GM12872 (cell line): ENCODE measurements around the gene IGFL2.

ENCODE experiments used
- TF ChIP-seq, protein P1 (sequence below): IDR thresholded peaks from 3 replicates; pipeline ENCODE4 v1.5.1; 2011; ENCODE audit warnings: low read depth, mild to moderate bottlenecking, low read length, moderate library complexity; ENCODE audit not compliant: insufficient read depth

IGFL2 gene

DNA sequence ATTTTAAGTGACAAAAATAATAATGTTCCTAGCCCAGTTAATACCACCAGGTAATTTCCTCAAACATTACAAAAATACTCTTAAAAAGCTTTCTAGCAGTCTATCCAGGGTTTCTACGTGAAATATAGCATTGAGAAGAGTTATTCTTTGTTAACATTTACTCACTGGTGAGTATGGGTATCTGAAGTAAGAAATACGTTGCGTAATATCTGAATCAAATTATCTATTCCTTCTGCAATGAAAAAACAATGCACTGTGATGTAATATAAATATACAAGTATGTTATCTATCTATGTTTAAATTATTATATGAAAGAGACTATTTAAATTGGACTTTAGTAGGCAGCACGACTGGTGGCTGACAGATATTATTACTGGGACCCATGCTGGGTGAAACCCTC is 5.7 kb upstream of the IGFL2 start:
- TF ChIP-seq, protein P1, sequence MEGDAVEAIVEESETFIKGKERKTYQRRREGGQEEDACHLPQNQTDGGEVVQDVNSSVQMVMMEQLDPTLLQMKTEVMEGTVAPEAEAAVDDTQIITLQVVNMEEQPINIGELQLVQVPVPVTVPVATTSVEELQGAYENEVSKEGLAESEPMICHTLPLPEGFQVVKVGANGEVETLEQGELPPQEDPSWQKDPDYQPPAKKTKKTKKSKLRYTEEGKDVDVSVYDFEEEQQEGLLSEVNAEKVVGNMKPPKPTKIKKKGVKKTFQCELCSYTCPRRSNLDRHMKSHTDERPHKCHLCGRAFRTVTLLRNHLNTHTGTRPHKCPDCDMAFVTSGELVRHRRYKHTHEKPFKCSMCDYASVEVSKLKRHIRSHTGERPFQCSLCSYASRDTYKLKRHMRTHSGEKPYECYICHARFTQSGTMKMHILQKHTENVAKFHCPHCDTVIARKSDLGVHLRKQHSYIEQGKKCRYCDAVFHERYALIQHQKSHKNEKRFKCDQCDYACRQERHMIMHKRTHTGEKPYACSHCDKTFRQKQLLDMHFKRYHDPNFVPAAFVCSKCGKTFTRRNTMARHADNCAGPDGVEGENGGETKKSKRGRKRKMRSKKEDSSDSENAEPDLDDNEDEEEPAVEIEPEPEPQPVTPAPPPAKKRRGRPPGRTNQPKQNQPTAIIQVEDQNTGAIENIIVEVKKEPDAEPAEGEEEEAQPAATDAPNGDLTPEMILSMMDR: no peak

DNA sequence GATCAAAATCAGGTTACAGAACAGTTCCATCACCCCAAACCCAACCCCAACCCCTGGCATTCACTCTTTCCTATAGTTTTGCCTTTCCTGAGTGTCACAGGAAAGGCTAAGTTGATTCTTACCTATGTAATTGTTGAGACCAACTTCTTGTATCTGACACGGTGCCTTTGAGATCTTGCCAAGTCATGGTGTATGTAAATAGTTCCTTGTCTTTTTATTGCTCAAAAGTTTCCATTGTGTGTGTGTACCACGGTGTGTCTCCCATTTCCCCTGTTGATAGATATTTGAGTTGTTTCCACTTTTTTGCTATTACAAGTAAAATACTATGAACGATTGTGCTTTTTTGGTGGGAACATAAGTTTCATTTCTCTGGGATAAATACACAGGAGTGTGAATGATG is 3.3 kb upstream of the IGFL2 start:
- TF ChIP-seq, protein P1: no peak

DNA sequence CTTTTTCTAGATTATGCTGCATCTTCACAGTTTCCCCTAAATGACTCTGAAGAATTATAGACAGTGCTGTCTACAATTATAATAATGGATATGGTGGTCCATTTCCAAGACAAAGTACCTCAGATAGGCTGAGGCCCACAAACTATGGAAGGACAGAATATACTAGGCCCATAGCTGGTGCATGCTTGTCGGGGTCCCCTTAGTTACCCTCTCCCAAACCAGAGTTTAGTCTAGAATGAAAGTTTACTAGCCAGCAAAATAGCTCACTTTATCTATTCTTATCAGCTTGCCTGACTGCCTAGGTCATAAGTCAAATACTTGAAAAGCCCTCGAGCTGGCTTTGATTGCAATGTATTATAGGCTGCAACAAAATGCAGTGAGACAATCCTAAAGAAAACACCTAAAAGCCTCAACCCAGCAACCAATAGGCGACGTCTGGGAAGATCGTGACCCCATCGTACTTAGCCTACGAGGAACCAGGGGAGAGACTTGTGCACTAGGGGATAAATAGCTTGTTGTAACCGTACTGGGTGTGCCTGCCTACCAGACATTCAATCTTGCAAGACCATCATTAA is 785 bp upstream of the IGFL2 start:
- TF ChIP-seq, protein P1: no peak

DNA sequence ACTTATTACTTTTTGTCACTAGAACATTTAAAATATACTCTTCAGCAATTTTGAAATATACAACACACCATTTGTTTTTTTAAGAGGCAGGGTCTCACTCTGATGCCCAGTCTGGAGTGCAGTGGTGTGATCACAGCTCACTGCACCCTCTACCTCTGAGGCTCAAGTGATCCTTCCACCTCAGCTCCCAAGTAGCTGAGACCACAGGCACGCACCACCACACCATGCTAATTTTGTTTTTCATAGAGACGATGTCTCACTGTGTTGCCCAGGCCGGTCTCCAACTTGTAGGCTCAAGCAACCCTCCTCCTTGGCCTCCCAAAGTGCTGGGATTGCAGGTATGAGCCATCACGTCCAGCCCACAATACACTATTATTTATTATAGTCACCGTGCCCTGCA is 2.6 kb downstream of the IGFL2 start:
- TF ChIP-seq, protein P1: no peak

DNA sequence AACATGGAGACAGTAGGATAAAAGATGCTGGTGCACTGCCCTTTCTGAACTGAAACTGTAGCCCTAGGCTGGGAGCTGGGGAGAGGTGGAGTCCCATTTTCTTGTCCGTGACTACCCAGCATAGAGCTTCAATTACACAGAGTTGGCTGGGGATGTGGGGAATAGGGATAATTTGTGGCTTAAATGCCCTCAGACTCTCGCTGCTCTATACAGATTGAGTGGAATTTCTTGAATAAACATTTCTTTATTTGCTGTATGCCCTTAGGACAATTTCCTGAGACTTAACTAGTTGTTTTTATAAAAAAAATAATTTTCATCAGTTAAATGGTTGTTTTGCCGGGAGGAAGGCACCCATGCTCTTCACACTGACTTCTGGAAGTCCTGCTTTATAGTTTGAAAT is 7.2 kb downstream of the IGFL2 start:
- TF ChIP-seq, protein P1: no peak

DNA sequence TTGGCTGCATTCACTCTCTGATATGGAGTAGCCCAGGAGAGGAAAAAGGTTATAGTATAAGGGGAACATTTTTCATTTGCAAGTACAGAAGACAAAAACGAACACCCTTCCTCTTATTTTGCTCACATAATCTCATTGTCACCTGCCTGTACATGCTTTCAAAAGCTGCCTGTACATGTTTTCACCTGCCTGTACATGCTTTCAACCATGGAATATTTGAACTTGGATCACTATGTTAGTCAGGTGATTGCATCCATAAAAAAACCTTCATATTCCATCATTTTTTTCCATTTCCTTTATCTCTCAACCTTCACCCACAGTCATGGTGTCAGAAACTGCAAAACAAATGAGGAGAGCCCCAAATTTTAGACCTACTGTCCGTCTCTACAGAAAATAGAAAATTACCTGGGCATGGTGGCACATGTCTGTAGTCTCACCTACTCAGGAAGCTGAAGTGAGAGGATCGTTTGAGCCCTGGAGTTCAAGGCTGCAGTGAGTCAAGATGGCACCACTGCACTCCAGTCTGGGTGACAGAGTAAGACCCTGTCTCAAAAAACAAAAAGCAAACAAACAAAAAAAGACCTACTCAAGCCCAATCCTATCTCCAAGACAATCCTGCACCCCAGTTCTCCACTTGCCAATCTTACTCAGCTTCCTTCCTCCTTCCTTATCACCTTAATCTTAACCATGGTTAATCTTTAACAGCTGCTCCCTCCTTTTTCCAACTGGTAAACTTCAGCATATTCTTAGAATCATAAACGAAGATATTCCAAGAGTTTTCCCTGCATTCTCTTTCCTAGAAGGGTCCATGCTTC is 11.6 kb downstream of the IGFL2 start:
- TF ChIP-seq, protein P1: no peak

DNA sequence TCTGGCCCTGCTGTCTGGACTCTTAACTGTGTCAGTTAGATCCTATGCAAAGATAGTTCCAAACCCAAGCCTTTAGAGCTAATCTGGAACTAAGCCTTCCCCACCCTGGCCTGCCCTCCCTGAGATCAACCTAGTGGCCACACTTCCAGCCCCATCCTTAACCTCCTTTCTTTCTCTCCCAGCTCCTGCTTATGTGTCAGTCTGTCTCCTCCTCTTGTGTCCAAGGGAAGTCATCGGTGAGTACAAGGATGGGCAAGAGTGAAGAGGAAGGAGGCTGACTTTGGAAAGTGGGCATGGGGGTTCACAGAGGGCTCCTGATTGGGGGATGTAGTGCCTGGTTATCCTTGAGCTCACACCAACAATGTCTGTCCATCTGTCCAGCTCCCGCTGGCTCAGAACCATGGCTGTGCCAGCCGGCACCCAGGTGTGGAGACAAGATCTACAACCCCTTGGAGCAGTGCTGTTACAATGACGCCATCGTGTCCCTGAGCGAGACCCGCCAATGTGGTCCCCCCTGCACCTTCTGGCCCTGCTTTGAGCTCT is 12.3 kb downstream of the IGFL2 start:
- TF ChIP-seq, protein P1: no peak
